NT2/D1 (cell line): ENCODE results near the gene C20orf96.

Experiments used
- DNase-seq: peaks from one replicate; pipeline ENCODE4 v3.0.0-alpha.2; 2011; ENCODE audit warnings: low read depth, low spot score
- H3K27me3 ChIP-seq: 2 replicates; pipeline ENCODE4 v1.6.0; 2011; ENCODE audit warnings: mild to moderate bottlenecking; ENCODE audit not compliant: insufficient read length, insufficient read depth
- H3K36me3 ChIP-seq: 2 replicates; pipeline ENCODE4 v1.6.1; 2011; ENCODE audit warnings: mild to moderate bottlenecking, low read length, mixed read lengths; ENCODE audit not compliant: insufficient read depth, insufficient read length
- H3K4me1 ChIP-seq: 2 replicates; pipeline ENCODE4 v1.5.1; 2011; ENCODE audit not compliant: insufficient read depth, insufficient read length
- H3K4me3 ChIP-seq: 2 replicates; pipeline ENCODE4 v1.5.1; 2011; ENCODE audit warnings: low read depth; ENCODE audit not compliant: insufficient read length
- H3K9ac ChIP-seq: 2 replicates; pipeline ENCODE4 v1.6.0; 2011; ENCODE audit warnings: low read depth; ENCODE audit not compliant: insufficient read length
- H3K9me3 ChIP-seq: 2 replicates; pipeline ENCODE4 v1.5.1; 2011; ENCODE audit warnings: mild to moderate bottlenecking, low read length; ENCODE audit not compliant: insufficient read depth
- SUZ12 ChIP-seq: IDR thresholded peaks from 2 replicates; pipeline ENCODE4 v1.6.1; 2011; ENCODE audit not compliant: insufficient read length, insufficient read depth; ENCODE audit errors: extremely low read depth
- YY1 ChIP-seq: IDR thresholded peaks from 2 replicates; pipeline ENCODE4 v1.6.1; 2011; ENCODE audit not compliant: insufficient read length, insufficient read depth
- ZNF274 ChIP-seq: IDR thresholded peaks from 2 replicates; pipeline ENCODE4 v1.6.1; 2011; ENCODE audit warnings: mild to moderate bottlenecking, low read depth, low read length

Gene C20orf96

GRCh38 chr20:310645-311044, 20.1 kb upstream of the C20orf96 start:
- Histone ChIP-seq H3K36me3 (no peaks in the 10 kb centered on the region), H3K4me1 (no peaks in the 10 kb centered on the region), H3K27me3 (no peaks in the 10 kb centered on the region), H3K9ac (no peak overlapping the region), H3K4me3 (no peak overlapping the region), H3K9me3 (no peaks in the 10 kb centered on the region)
- TF ChIP-seq YY1, result no peak
- no peak for TF ChIP-seq ZNF274
- no peak for TF ChIP-seq SUZ12
- no peak for DNase-seq

- Histone ChIP-seq H3K27me3 (no peaks in the 10 kb centered on the region), H3K4me1 (no peaks in the 10 kb centered on the region), H3K9ac (peak overlapping the region; percentile 70), H3K4me3 (peak overlapping the region; percentile 25), H3K36me3 (no peaks in the 10 kb centered on the region), H3K9me3 (no peaks in the 10 kb centered on the region)
- TF ChIP-seq SUZ12 (no peak), ZNF274 (no peak), YY1 (no peak)
- DNase-seq, result peak; percentile 99
Observed at GRCh38 chr20:309841-310644, 19.5 kb upstream of the C20orf96 start.

- H3K36me3 ChIP-seq, result no peaks in the 10 kb centered on the region
- no peaks in the 10 kb centered on the region for H3K9me3 ChIP-seq
- no peaks in the 10 kb centered on the region for H3K4me1 ChIP-seq
- peak overlapping the region; percentile 70 for H3K9ac ChIP-seq
- no peak for DNase-seq
- H3K27me3 ChIP-seq, result no peaks in the 10 kb centered on the region
- peak overlapping the region; percentile 25 for H3K4me3 ChIP-seq
- no peak for TF ChIP-seq SUZ12
- TF ChIP-seq ZNF274, result no peak
- no peak for TF ChIP-seq YY1
Observed at GRCh38 chr20:309306-309840, 18.8 kb upstream of the C20orf96 start.

- Histone ChIP-seq H3K27me3 (no peaks in the 10 kb centered on the region), H3K36me3 (no peaks in the 10 kb centered on the region), H3K9me3 (no peaks in the 10 kb centered on the region), H3K4me1 (no peaks in the 10 kb centered on the region), H3K4me3 (no peak overlapping the region), H3K9ac (no peak overlapping the region)
- no peak for DNase-seq
- TF ChIP-seq YY1 (no peak), SUZ12 (no peak), ZNF274 (no peak)
Observed at GRCh38 chr20:308427-309038, 18.0 kb upstream of the C20orf96 start.

GRCh38 chr20:305745-306144, 15.2 kb upstream of the C20orf96 start:
- DNase-seq, result no peak
- Histone ChIP-seq H3K4me3 (no peak overlapping the region), H3K36me3 (no peaks in the 10 kb centered on the region), H3K9ac (no peak overlapping the region), H3K27me3 (no peaks in the 10 kb centered on the region), H3K4me1 (peaks cover 2% of the 10 kb centered on the region), H3K9me3 (peaks cover 8% of the 10 kb centered on the region; the same call in 1 of the 2 replicates)
- no peak for TF ChIP-seq YY1
- no peak for TF ChIP-seq ZNF274
- no peak for TF ChIP-seq SUZ12

- peaks cover 2% of the 10 kb centered on the region for H3K4me1 ChIP-seq
- no peaks in the 10 kb centered on the region for H3K27me3 ChIP-seq
- TF ChIP-seq YY1 (no peak), ZNF274 (no peak), SUZ12 (no peak)
- no peak for DNase-seq
- H3K36me3 ChIP-seq, result peaks cover 13% of the 10 kb centered on the region
- no peak overlapping the region for H3K9ac ChIP-seq
- H3K9me3 ChIP-seq, result peaks cover 13% of the 10 kb centered on the region; the same call in 1 of the 2 replicates
- no peak overlapping the region for H3K4me3 ChIP-seq
Observed at GRCh38 chr20:301886-302848, 11.6 kb upstream of the C20orf96 start.
